Calu3 (cell line): Measurements from ENCODE around the gene SPATA31E1. TPM values are rescaled to one million over a fixed set of nuclear protein-coding genes. Genes with fewer than 3 reads are reported as not detected.

ENCODE experiments used
- BruUV-seq: library from RNA; stranded (reverse); fragments of 400-500 nt; replicated peaks from 2 replicates; lab custom pipeline; 2021; lab: Mats Ljungman, UMichigan
- CTCF ChIA-PET: fragments of 300-600 bp; sonication (Branson Sonifier 250); formaldehyde crosslinking; loops from one replicate; lab custom pipeline; 2022; ENCODE audit warnings: antibody characterized with exemption; lab: Charles Lee
- DNase-seq: peaks from one replicate; pipeline ENCODE4 v3.0.0; 2022
- H3K27ac Mint-ChIP-seq: one replicate; pipeline ENCODE4 v1.8.0; 2022; ENCODE audit warnings: mixed read lengths; ENCODE audit not compliant: unreplicated experiment
- H3K27me3 Mint-ChIP-seq: one replicate; pipeline ENCODE4 v1.8.0; 2022; ENCODE audit warnings: mixed read lengths; ENCODE audit not compliant: unreplicated experiment
- H3K36me3 Mint-ChIP-seq: one replicate; pipeline ENCODE4 v1.8.0; 2022; ENCODE audit warnings: mild to moderate bottlenecking, moderate library complexity, mixed read lengths; ENCODE audit not compliant: insufficient read depth, unreplicated experiment
- H3K4me1 Mint-ChIP-seq: one replicate; pipeline ENCODE4 v1.8.0; 2022; ENCODE audit warnings: mild to moderate bottlenecking, low read depth, mixed read lengths; ENCODE audit not compliant: unreplicated experiment
- H3K4me3 Mint-ChIP-seq: one replicate; pipeline ENCODE4 v1.8.0; 2022; ENCODE audit warnings: mild to moderate bottlenecking, low read depth, moderate library complexity, mixed read lengths; ENCODE audit not compliant: unreplicated experiment
- H3K9me3 Mint-ChIP-seq: one replicate; pipeline ENCODE4 v1.8.0; 2022; ENCODE audit warnings: low read depth, mixed read lengths; ENCODE audit not compliant: unreplicated experiment
- CTCF ChIP-seq: fragments of 200-600 bp; IDR thresholded peaks from one replicate; pipeline ENCODE4 v1.8.0; 2022; ENCODE audit warnings: antibody characterized with exemption; ENCODE audit not compliant: unreplicated experiment
- intact Hi-C: fragments of 100-400 bp; cut with micrococcal nuclease; formaldehyde crosslinking; loops from one replicate; pipeline ENCODE4 v1.10.0; 2022; ENCODE audit not compliant: unreplicated experiment
- total RNA-seq: library from RNA; stranded (reverse); gene quantifications from 2 replicates; pipeline ENCODE4 v1.2.3, GENCODE V29; 2022

The SPATA31E1 gene
- total RNA-seq, 1 experiment from 2014 or later = not detected

DNA sequence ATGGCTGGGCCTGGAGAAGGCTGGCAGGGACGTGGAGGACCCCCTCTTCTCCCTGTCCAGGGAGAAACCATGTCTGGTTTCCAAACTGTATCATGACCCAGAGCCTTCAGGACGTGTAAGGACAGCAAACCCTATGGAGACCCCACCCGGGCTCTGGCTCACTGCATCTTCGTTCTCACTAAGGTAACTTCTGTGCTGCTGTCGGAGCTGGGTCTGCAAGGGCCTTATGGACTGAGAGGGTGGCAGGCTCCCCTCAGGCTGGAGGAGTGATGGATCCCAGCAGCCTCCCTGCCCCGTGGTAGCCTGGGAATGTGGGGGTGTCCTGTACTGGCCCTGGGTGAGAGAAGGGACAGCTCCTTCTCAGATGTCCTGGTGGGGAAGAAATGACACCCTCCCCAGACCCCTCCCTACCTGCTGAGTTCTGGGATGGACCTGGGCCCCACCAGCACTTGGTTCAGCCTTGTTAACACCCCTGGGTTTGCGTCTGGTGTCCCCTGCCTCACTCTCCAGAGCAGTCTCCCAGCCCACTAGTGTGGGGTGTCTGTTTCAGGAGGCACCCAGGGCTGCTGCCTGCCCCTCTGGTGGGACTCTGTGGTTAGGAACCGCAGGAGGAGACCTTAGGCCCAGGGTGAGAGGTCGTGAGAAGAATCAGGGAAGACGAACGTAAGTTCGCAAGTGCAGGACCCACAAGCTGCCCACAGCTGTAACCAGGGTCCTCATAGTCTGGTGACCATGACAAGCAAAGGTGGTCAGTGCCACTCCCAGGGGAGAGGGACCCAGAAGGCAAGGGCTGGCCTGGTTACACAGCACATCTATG is 6.6 kb downstream of the SPATA31E1 start:
- no peaks in the 10 kb centered on the region for H3K36me3 Mint-ChIP-seq
- intact Hi-C loops = no loop called here
- BruUV-seq = no TSS peak
- CTCF ChIA-PET = interaction anchor here (0.7 kb wide), 1 partner anchor 319 kb away, joined by 3 read pairs; no protein-coding TSS in a partner anchor
- H3K27ac Mint-ChIP-seq = no peak overlapping the region
- TF ChIP-seq CTCF = no peak
- H3K4me3 Mint-ChIP-seq = no peak overlapping the region
- H3K27me3 Mint-ChIP-seq = no peaks in the 10 kb centered on the region
- H3K4me1 Mint-ChIP-seq = no peaks in the 10 kb centered on the region
- DNase-seq = no peak
- no peaks in the 10 kb centered on the region for H3K9me3 Mint-ChIP-seq

DNA sequence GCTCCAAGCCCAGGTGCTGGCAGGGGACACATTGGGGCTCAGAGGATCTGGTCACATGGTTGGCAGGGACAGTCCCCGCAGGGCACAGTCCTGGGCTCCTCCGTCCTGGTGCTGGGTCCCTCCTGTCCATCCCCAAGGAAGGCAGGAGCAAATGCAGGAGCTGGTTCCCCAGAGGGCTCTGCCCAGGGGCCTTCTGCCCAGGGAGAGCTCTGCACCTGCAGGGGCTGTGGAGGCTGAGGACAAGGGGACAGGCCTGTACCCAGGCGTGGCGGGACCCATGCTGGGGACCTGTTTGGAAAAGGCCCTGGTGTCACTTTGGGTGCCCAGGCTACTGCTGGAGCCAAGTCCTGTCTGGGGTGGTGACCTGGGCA is 7.2 kb downstream of the SPATA31E1 start:
- Mint-ChIP-seq H3K27ac (no peak overlapping the region), H3K27me3 (no peaks in the 10 kb centered on the region), H3K4me3 (no peak overlapping the region), H3K9me3 (no peaks in the 10 kb centered on the region), H3K4me1 (no peaks in the 10 kb centered on the region), H3K36me3 (no peaks in the 10 kb centered on the region)
- BruUV-seq = no TSS peak
- intact Hi-C loops = no loop called here
- no peak for TF ChIP-seq CTCF
- DNase-seq = no peak
- CTCF ChIA-PET = interaction anchor here (0.7 kb wide), 1 partner anchor 319 kb away, joined by 3 read pairs; no protein-coding TSS in a partner anchor

- Mint-ChIP-seq H3K27ac (no peak overlapping the region), H3K9me3 (no peaks in the 10 kb centered on the region), H3K36me3 (no peaks in the 10 kb centered on the region), H3K4me3 (no peak overlapping the region), H3K4me1 (no peaks in the 10 kb centered on the region), H3K27me3 (no peaks in the 10 kb centered on the region)
- intact Hi-C loops = no loop called here
- TF ChIP-seq CTCF = no peak
- no peak for DNase-seq
- CTCF ChIA-PET = no interaction called here
- BruUV-seq = no TSS peak
Observed at GRCh38 chr9:87890837-87891236, 8.2 kb downstream of the SPATA31E1 start.

- Mint-ChIP-seq H3K27ac (no peak overlapping the region), H3K9me3 (no peaks in the 10 kb centered on the region), H3K4me3 (no peak overlapping the region), H3K27me3 (no peaks in the 10 kb centered on the region), H3K4me1 (no peaks in the 10 kb centered on the region), H3K36me3 (no peaks in the 10 kb centered on the region)
- CTCF ChIA-PET = no interaction called here
- no peak for TF ChIP-seq CTCF
- no peak for DNase-seq
- no TSS peak for BruUV-seq
- intact Hi-C loops = no loop called here
Observed at GRCh38 chr9:87891754-87892153, 9.1 kb downstream of the SPATA31E1 start.
